Transverse colon (tissue), 4 donors: ENCODE results near the gene CARM1. TPM values are rescaled to one million over a fixed set of nuclear protein-coding genes. Genes with fewer than 3 reads are reported as not detected.

ENCODE experiments used
- DNase-seq: peaks from one replicate; pipeline ENCODE4 v3.0.0-alpha.2; 2019
- H3K27ac ChIP-seq, 4 donors: fragments of 200-600 bp; sonication (generic); 2 replicates each; pipeline ENCODE4 v1.5.1; 2016 to 2018; ENCODE audit warnings: inconsistent platforms in 4 of 4
- H3K27me3 ChIP-seq: fragments of 200-600 bp; sonication (generic); 2 replicates; pipeline ENCODE4 v1.5.1; 2017; ENCODE audit warnings: inconsistent platforms
- H3K36me3 ChIP-seq, 4 donors: fragments of 200-600 bp; sonication (generic); 2 replicates each; pipeline ENCODE4 v1.5.1; 2017 to 2019; ENCODE audit warnings: inconsistent platforms in 4 of 4
- H3K4me1 ChIP-seq, 4 donors: fragments of 200-600 bp; sonication (generic); 2 replicates each; pipeline ENCODE4 v1.5.1; 2017 to 2020; ENCODE audit warnings: inconsistent platforms in 4 of 4
- H3K4me3 ChIP-seq, 4 donors: fragments of 200-600 bp; sonication (generic); 1 replicate in 1 of 4; 2 replicates in 3 of 4; pipeline versions ENCODE4 v1.5.1 to v1.6.1; 2017 to 2019; ENCODE audit warnings: inconsistent platforms in 4 of 4
- H3K9me3 ChIP-seq, 2 donors: fragments of 200-600 bp; sonication (generic); 2 replicates each; pipeline ENCODE4 v1.5.1; 2017 to 2019; ENCODE audit warnings: inconsistent platforms in 2 of 2
- EP300 ChIP-seq: sonication (generic); formaldehyde crosslinking; IDR thresholded peaks from one replicate; pipeline ENCODE4 v1.6.1; 2017; ENCODE audit warnings: antibody characterized with exemption, low read depth
- POLR2A ChIP-seq: fragments of 450-650 bp; IDR thresholded peaks from one replicate; pipeline ENCODE4 v1.6.1; 2016; ENCODE audit warnings: antibody characterized with exemption, mild to moderate bottlenecking, moderate library complexity
- POLR2AphosphoS5 ChIP-seq, 3 donors: sonication (generic); formaldehyde crosslinking; IDR thresholded peaks; one replicate each; pipeline ENCODE4 v1.6.1; 2016; ENCODE audit warnings: antibody characterized with exemption in 3 of 3
- WGBS, 2 donors: methylation state at CpG; one replicate each; pipeline ENCODE4 v1.1.5; 2018; ENCODE audit warnings: low coverage in 1 of 2; 5-methylcytosine and 5-hydroxymethylcytosine counted together
- in situ Hi-C, 4 donors: fragments of 200-750 bp; cut with MboI; loops; one replicate each; pipeline versions ENCODE4 v1.15.0 to v1.15.1; 2017; ENCODE audit warnings: low sequenced_read_pairs in 3 of 4, low pct_ligation_motif_present in 1 of 4, low pct_unique_long_range_greater_than_20kb in 1 of 4
- intact Hi-C: fragments of 100-400 bp; cut with DNase I; formaldehyde crosslinking; loops from one replicate; pipeline ENCODE4 v1.15.1; 2023; ENCODE audit warnings: low total_unique reads
- total RNA-seq, 4 donors: library from RNA; depleted of rRNA; stranded (reverse); fragments of >200 nt; gene quantifications; one replicate each; pipeline ENCODE4 v1.1.0, GENCODE V29; 2016
- TF ChIP-seq, protein P1 (sequence below), 5 experiments: fragments of 200-600 bp in 3 of 5; fragments of 450-650 bp in 2 of 5; sonication (generic) in 3 of 5; IDR thresholded peaks; 1 replicate in 2 of 5; 2 replicates in 3 of 5; pipeline ENCODE4 v1.5.1; 2016 to 2017; ENCODE audit warnings: antibody characterized with exemption in 5 of 5, inconsistent platforms in 3 of 5, mild to moderate bottlenecking in 2 of 5, moderate library complexity in 1 of 5

The CARM1 gene
- total RNA-seq, 4 donors from 2014 or later = 24.9 to 47.6 (median 35.6) TPM

DNA sequence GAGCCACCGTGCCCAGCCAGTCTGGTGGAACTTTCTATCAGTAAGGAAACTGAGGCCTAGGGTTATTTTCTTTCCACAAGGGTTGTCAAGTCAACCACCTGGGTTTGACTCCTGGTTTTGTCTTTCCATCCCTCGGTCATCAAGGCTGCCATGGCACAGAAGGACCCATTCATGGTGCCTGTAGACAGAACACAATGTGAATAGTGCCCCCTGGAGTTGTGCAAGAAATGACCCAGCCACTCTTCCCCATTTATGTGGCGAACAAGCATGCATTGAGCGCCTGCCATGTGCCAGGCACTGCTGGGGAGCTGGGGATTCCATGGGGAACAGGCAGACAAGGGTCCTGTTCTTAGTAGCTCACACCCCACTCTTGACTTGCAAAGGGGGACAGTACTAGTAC is 93.5 kb downstream of the CARM1 start:
- DNase-seq = no peak
- Histone ChIP-seq H3K27me3 (no peaks in the 10 kb centered on the region), H3K36me3 (no peaks in the 10 kb centered on the region), H3K4me3 (no peak overlapping the region), H3K27ac (no peak overlapping the region), H3K9me3 (no peaks in the 10 kb centered on the region), H3K4me1 (peaks cover 5 to 41% (median 31%) of the 10 kb centered on the region in 4 donors)
- TF ChIP-seq POLR2A = no peak
- TF ChIP-seq, protein P1, sequence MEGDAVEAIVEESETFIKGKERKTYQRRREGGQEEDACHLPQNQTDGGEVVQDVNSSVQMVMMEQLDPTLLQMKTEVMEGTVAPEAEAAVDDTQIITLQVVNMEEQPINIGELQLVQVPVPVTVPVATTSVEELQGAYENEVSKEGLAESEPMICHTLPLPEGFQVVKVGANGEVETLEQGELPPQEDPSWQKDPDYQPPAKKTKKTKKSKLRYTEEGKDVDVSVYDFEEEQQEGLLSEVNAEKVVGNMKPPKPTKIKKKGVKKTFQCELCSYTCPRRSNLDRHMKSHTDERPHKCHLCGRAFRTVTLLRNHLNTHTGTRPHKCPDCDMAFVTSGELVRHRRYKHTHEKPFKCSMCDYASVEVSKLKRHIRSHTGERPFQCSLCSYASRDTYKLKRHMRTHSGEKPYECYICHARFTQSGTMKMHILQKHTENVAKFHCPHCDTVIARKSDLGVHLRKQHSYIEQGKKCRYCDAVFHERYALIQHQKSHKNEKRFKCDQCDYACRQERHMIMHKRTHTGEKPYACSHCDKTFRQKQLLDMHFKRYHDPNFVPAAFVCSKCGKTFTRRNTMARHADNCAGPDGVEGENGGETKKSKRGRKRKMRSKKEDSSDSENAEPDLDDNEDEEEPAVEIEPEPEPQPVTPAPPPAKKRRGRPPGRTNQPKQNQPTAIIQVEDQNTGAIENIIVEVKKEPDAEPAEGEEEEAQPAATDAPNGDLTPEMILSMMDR (IDR thresholded peaks at IDR 0.05) = no peak
- no peak for TF ChIP-seq EP300
- no peak for TF ChIP-seq POLR2AphosphoS5 (IDR thresholded peaks at IDR 0.05)
- in situ Hi-C loops (no loop called here), intact Hi-C loops (no loop called here)
- 97 to 100% methylated on average over 2 to 4 of the region's 4 CpGs for WGBS, 2 donors

DNA sequence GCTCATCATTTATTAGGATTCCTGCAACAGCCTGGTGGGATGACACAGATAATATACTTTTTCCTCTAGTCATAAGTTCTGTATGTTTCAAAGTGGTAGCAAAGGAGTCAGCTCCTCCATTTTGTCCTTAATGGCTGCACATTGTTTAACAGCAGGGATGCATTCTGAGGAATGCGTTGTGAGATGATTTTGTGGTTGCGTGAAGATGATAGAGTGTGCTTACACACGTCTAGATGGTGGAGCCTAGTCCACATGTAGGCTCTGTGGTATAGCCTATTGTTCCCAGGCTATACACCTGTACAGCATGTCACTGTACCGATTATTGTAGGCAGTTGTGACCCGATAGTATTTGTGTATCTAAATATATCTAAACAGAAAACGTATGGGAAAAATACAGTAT is 94.0 kb downstream of the CARM1 start:
- Histone ChIP-seq H3K4me3 (no peak overlapping the region), H3K27me3 (no peaks in the 10 kb centered on the region), H3K27ac (no peak overlapping the region), H3K4me1 (peaks cover 5 to 36% (median 29%) of the 10 kb centered on the region in 4 donors), H3K36me3 (no peaks in the 10 kb centered on the region), H3K9me3 (no peaks in the 10 kb centered on the region)
- WGBS, 2 donors = 67 to 87% methylated on average over 1 to 6 of the region's 6 CpGs
- TF ChIP-seq POLR2A (no peak), POLR2AphosphoS5 (IDR thresholded peaks at IDR 0.05) (no peak), EP300 (no peak)
- TF ChIP-seq, protein P1 (IDR thresholded peaks at IDR 0.05) = no peak
- in situ Hi-C loops = no loop called here
- DNase-seq = no peak
- intact Hi-C loops = no loop called here

DNA sequence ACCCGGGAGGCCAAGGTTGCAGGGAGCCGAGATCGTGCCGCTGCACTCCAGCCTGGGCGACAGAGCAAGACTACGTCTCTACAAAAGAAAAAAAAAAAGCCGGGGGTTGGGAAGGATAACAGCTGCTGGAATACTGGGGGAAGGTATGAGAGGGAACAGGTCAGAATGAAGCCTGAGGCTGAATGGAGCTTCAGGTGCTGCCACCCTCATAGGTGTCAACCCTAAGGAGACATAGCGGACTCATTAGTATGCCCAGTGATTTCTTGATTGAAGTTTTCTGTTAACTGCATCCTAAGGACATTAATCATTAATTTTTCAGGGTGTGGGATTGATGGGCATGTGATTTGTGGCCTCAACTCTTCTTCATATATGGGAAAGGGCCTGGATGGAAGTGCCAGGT is 95.5 kb downstream of the CARM1 start:
- H3K4me1 ChIP-seq = peaks cover 5 to 36% (median 27%) of the 10 kb centered on the region in 4 donors
- TF ChIP-seq, protein P1 (IDR thresholded peaks at IDR 0.05) = no peak
- no peak for TF ChIP-seq POLR2AphosphoS5 (IDR thresholded peaks at IDR 0.05)
- TF ChIP-seq POLR2A = no peak
- TF ChIP-seq EP300 = no peak
- H3K27ac ChIP-seq = no peak overlapping the region
- 87 to 100% methylated on average over 1 to 8 of the region's 8 CpGs for WGBS, 2 donors
- in situ Hi-C loops = no loop called here
- no peaks in the 10 kb centered on the region for H3K27me3 ChIP-seq
- H3K4me3 ChIP-seq = no peak overlapping the region
- H3K36me3 ChIP-seq = no peaks in the 10 kb centered on the region
- intact Hi-C loops = no loop called here
- no peak for DNase-seq
- H3K9me3 ChIP-seq = no peaks in the 10 kb centered on the region

DNA sequence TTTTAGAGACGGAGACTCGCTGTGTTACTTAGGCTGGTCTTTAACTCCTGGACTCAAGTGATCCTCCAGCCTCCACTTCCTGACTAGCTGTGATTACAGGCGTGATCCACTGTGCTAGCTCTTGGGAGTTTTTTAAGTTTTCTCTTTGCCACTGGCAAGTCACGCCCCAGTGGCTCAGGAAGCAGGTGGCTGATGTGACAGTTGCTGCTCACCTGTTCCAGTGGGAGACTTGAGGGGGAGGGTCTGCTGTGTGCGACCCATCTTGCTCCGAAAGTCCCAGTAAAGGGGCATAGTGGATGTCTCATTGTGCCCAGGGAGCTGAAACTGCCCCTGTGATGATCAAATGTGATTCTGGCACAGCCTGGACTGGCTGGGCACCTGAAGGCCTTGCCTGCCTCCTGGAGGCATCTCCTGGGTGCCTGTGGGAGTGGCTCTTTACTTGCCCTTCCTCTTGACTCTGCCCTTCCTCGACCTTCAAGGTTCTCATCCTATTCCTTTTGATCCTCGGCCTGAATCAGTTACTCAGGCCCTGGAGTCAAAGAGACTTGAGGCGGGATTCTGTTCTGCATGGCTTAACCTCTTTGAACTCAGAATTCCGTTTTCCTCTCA is 97.3 kb downstream of the CARM1 start:
- Histone ChIP-seq H3K27me3 (no peaks in the 10 kb centered on the region), H3K9me3 (no peaks in the 10 kb centered on the region), H3K4me1 (peaks cover 0 to 19% (median 16%) of the 10 kb centered on the region in 4 donors), H3K36me3 (no peaks in the 10 kb centered on the region), H3K27ac (peak overlapping the region; percentile 7 to 71 (median 59)), H3K4me3 (no peak overlapping the region)
- intact Hi-C loops (no loop called here), in situ Hi-C loops (no loop called here)
- peak; percentile 39 for DNase-seq
- WGBS, 2 donors = 42 to 44% methylated on average over 5 to 10 of the region's 10 CpGs
- TF ChIP-seq POLR2AphosphoS5 (IDR thresholded peaks at IDR 0.05) (no peak), POLR2A (no peak), EP300 (no peak)
- TF ChIP-seq, protein P1 (IDR thresholded peaks at IDR 0.05) = peak in 2 of 5 experiments; percentile 20 to 46
